ENCODE measurements around the gene BLNK. TPM values are rescaled to one million over a fixed set of nuclear protein-coding genes. Genes with fewer than 3 reads are reported as not detected.

The BLNK gene
- polyA plus RNA-seq, 1 donor = 3.4 TPM

- no peak for DNase-seq
These were observed 16.2 kb upstream of the BLNK start for GRCh38 chr10:96287392-96288105.

- DNase-seq = no peak
These were observed 14.0 kb upstream of the BLNK start for GRCh38 chr10:96285331-96285752.

GRCh38 chr10:96283756-96284155, 12.4 kb upstream of the BLNK start:
- DNase-seq = no peak

GRCh38 chr10:96283351-96283750, 12.0 kb upstream of the BLNK start:
- no peak for DNase-seq

- DNase-seq = no peak
These were observed 10.2 kb upstream of the BLNK start for GRCh38 chr10:96281444-96282029.

GRCh38 chr10:96280859-96281258, 9.5 kb upstream of the BLNK start:
- DNase-seq = no peak

GRCh38 chr10:96279191-96279641, 7.8 kb upstream of the BLNK start:
- DNase-seq = no peak

- DNase-seq = no peak
These were observed 5.5 kb upstream of the BLNK start for GRCh38 chr10:96276831-96277230.

- DNase-seq = no peak
These were observed 5.1 kb upstream of the BLNK start for GRCh38 chr10:96276426-96276825.

GRCh38 chr10:96275685-96276418, 4.5 kb upstream of the BLNK start:
- no peak for DNase-seq

GRCh38 chr10:96272316-96273280, 1.2 kb upstream of the BLNK start:
- no peak for DNase-seq

GRCh38 chr10:96270571-96270970, 798 bp downstream of the BLNK start:
- DNase-seq = no peak

- no peak for DNase-seq
These were observed 1.7 kb downstream of the BLNK start for GRCh38 chr10:96269438-96270300.

- DNase-seq = no peak
These were observed 2.9 kb downstream of the BLNK start for GRCh38 chr10:96268341-96268909.

- no peak for DNase-seq
These were observed 4.1 kb downstream of the BLNK start for GRCh38 chr10:96267234-96267705.

- DNase-seq = no peak
These were observed 5.1 kb downstream of the BLNK start for GRCh38 chr10:96266118-96266770.

GRCh38 chr10:96264938-96265337, 6.4 kb downstream of the BLNK start:
- DNase-seq = no peak

- DNase-seq = no peak
These were observed 7.7 kb downstream of the BLNK start for GRCh38 chr10:96263669-96264068.

- DNase-seq = no peak
These were observed 8.2 kb downstream of the BLNK start for GRCh38 chr10:96263176-96263575.

GRCh38 chr10:96261930-96262329, 9.4 kb downstream of the BLNK start:
- no peak for DNase-seq
